SU-DHL-6 (cell line): ENCODE data around the gene NOBOX.
"Not testable (repeated sequence)": the region's sequence is repeated elsewhere in the genome, so short reads cannot be mapped to it uniquely, and the experiment has no call there.

ENCODE experiments used
- H2AFZ ChIP-seq: fragments of 200-600 bp; sonication (generic); 2 replicates; pipeline ENCODE4 v1.6.1; 2014; ENCODE audit warnings: low read depth, mild to moderate bottlenecking, moderate library complexity, mixed read lengths, antibody characterized with exemption, low read length; ENCODE audit not compliant: severe bottlenecking
- H3F3A ChIP-seq: fragments of 200-600 bp; shearing (Covaris generic); 2 replicates; pipeline ENCODE4 v1.6.0; 2016; ENCODE audit warnings: antibody characterized with exemption, mild to moderate bottlenecking; ENCODE audit not compliant: insufficient read depth
- H3K27ac ChIP-seq: fragments of 200-600 bp; sonication (generic); 2 replicates; pipeline ENCODE4 v1.5.1; 2016; ENCODE audit warnings: low read depth, mild to moderate bottlenecking, low read length, moderate library complexity, mixed read lengths
- H3K27me3 ChIP-seq: fragments of 200-600 bp; sonication (generic), shearing (Covaris generic); 2 replicates; pipeline ENCODE4 v1.6.0; 2014; ENCODE audit warnings: mild to moderate bottlenecking, low read length
- H3K36me3 ChIP-seq: fragments of 200-600 bp; sonication (generic); 2 replicates; pipeline ENCODE4 v1.6.1; 2014; ENCODE audit warnings: mild to moderate bottlenecking, low read length, mixed read lengths
- H3K4me2 ChIP-seq: fragments of 300-600, 200-600 bp; shearing (Covaris generic), sonication (generic); 2 replicates; pipeline ENCODE4 v1.6.0; 2014; ENCODE audit warnings: low read length, low read depth, mild to moderate bottlenecking; ENCODE audit not compliant: poor library complexity, severe bottlenecking
- H3K4me3 ChIP-seq: fragments of 200-600 bp; sonication (generic); 2 replicates; pipeline ENCODE4 v1.5.1; 2014; ENCODE audit warnings: antibody characterized with exemption, low read length, mild to moderate bottlenecking, mixed read lengths; ENCODE audit not compliant: insufficient read depth, poor library complexity, severe bottlenecking
- H3K79me2 ChIP-seq: fragments of 200-600 bp; sonication (generic); 2 replicates; pipeline ENCODE4 v1.6.1; 2014; ENCODE audit warnings: mild to moderate bottlenecking, low read length, moderate library complexity; ENCODE audit not compliant: insufficient read depth
- H3K9ac ChIP-seq: fragments of 200-600 bp; sonication (generic); 2 replicates; pipeline ENCODE4 v1.7.0; 2014; ENCODE audit warnings: mild to moderate bottlenecking, low read length
- H3K9me2 ChIP-seq: fragments of 200-600 bp; sonication (generic); replicated peaks from 2 replicates; pipeline ENCODE4 v1.6.1; 2014; ENCODE audit warnings: low read length; ENCODE audit not compliant: insufficient read depth
- H3K9me3 ChIP-seq: fragments of 200-600 bp; sonication (generic); 2 replicates; pipeline ENCODE4 v1.6.1; 2014; ENCODE audit warnings: low read length, mixed read lengths; ENCODE audit not compliant: insufficient read depth
- H4K20me1 ChIP-seq: fragments of 200-600 bp; sonication (generic); 2 replicates; pipeline ENCODE4 v1.6.1; 2014; ENCODE audit warnings: low read depth, mild to moderate bottlenecking, antibody characterized with exemption, low read length, moderate library complexity, mixed read lengths
- CTCF ChIP-seq: fragments of 200-600 bp; sonication (generic); IDR thresholded peaks from one replicate; pipeline ENCODE4 v1.5.1; 2017; ENCODE audit warnings: antibody characterized with exemption, mild to moderate bottlenecking, low read length, moderate library complexity; ENCODE audit not compliant: insufficient read depth, poor library complexity, severe bottlenecking
- EZH2phosphoT487 ChIP-seq: fragments of 200-600 bp; sonication (generic), shearing (Covaris generic); conservative IDR thresholded peaks from 2 replicates; pipeline ENCODE4 v1.6.1; 2018; ENCODE audit warnings: mild to moderate bottlenecking, antibody characterized with exemption, low read length, moderate library complexity, mixed read lengths

Gene NOBOX

DNA sequence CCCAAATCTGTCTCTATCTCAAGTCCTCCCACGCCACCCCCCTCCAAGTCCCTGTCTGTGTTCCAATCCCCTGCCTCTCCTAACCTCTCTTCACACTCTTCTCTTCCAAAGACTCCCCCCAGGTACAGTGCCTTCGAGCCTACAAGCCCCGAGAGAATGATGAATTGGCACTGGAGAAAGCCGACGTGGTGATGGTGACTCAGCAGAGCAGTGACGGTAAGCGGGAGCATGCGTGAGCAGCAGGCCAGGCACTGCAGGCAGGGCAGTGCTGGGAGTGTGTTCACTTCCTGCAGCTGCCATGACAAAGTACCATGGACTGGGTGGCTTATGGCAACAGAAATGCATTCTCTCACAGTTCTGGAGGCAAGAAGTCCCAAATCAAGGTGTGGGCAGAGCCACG, 24.8 kb downstream of the NOBOX start:
- no peaks in the 10 kb centered on the region for H3K9me3 ChIP-seq
- no peak overlapping the region for H3K9ac ChIP-seq
- TF ChIP-seq EZH2phosphoT487 (no peak), CTCF (no peak)
- no peak overlapping the region for H3K4me2 ChIP-seq
- H3K79me2 ChIP-seq, result no peaks in the 10 kb centered on the region
- H2AFZ ChIP-seq, result no peak overlapping the region
- H3K36me3 ChIP-seq, result no peaks in the 10 kb centered on the region
- no peak overlapping the region for H3K27ac ChIP-seq
- H3F3A ChIP-seq, result no peaks in the 10 kb centered on the region
- H3K27me3 ChIP-seq, result no peaks in the 10 kb centered on the region
- no peaks in the 10 kb centered on the region for H4K20me1 ChIP-seq
- no peak overlapping the region for H3K4me3 ChIP-seq
- H3K9me2 ChIP-seq, result no peaks in the 10 kb centered on the region

DNA sequence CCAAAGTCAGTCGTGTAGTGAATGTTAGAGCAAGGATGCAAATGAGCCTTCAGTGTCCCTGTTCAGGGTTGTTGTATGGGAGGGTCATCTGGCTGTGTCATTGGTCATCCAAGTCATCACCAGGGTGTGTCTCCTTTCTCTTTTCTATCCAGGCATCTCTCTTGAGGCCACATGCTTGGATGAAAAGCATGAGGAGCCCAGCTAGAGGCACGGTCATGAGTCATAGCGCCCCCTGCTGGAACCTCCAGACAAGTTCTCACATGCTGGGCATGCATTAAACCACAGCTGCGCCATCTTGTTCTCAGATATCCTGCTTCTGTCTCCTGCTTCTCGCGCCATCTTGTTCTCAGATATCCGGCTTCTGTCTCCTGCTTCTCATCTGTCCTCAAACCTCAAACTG, 34.3 kb downstream of the NOBOX start:
- not testable (repeated sequence) for H3K27me3 ChIP-seq, H2AFZ ChIP-seq, H3K79me2 ChIP-seq, H3K27ac ChIP-seq, H3K9me2 ChIP-seq, H3F3A ChIP-seq, H3K4me3 ChIP-seq, H3K36me3 ChIP-seq, H4K20me1 ChIP-seq, H3K9ac ChIP-seq, H3K9me3 ChIP-seq, H3K4me2 ChIP-seq

GRCh38 chr7:144367250-144367649, 36.2 kb downstream of the NOBOX start:
- H3K9me2 ChIP-seq, H4K20me1 ChIP-seq, H3K9ac ChIP-seq, H3K79me2 ChIP-seq, H3K27ac ChIP-seq, H3K27me3 ChIP-seq, H3F3A ChIP-seq, H3K4me3 ChIP-seq, H2AFZ ChIP-seq, H3K36me3 ChIP-seq, H3K4me2 ChIP-seq, H3K9me3 ChIP-seq: not testable (repeated sequence)

- not testable (repeated sequence) for H3F3A ChIP-seq, H3K27me3 ChIP-seq, H3K27ac ChIP-seq
Observed at GRCh38 chr7:144365523-144365922, 38.0 kb downstream of the NOBOX start.

DNA sequence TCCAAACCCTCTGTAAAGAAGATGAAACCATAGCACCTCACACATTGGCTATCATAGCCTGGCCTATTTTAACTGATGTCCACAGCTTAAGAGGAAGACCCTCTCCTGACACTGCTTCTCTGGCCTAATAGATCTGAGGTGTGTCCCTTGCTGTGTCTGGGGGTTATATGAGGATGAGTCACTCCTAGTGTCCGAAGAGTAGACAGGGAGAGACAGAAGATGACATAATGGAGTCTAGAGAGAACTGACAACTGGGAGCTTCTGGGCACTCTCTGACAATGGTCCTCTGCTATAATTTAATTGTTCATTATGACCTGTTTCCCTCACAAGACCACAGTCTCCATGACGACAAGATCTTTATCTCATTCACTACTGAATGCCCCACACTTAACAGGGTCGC, 41.4 kb downstream of the NOBOX start:
- not testable (repeated sequence) for H3K27me3 ChIP-seq, H4K20me1 ChIP-seq, H2AFZ ChIP-seq, H3K9ac ChIP-seq, H3K9me3 ChIP-seq, H3K4me3 ChIP-seq, H3K9me2 ChIP-seq, H3F3A ChIP-seq, H3K36me3 ChIP-seq, H3K4me2 ChIP-seq, H3K27ac ChIP-seq, H3K79me2 ChIP-seq

More at GRCh38 chr7:144365523-144365922, 38.0 kb downstream of the NOBOX start:
- not testable (repeated sequence) for H3K36me3 ChIP-seq, H2AFZ ChIP-seq, H3K4me2 ChIP-seq, H3K4me3 ChIP-seq, H3K9ac ChIP-seq, H4K20me1 ChIP-seq, H3K79me2 ChIP-seq, H3K9me2 ChIP-seq, H3K9me3 ChIP-seq

DNA sequence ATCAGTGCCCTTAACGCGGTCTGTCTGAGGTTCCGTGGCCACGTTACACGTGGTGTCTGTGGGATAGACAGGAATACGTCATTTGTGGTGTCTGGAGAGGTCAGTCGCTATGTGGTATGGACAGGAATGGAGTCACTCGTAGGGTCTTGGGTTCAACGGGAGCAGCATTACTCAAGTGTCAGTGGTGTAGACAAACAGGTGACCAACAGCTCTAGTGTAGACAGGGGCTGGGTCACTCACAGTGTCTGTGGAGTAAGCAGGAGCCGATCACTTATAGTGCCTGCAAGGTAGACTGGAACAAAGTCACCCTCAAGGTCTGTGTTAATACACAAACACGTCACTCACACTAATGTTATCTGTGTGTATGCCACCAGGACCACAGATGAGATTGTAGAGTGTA, 46.6 kb downstream of the NOBOX start:
- not testable (repeated sequence) for H3F3A ChIP-seq, H3K9me3 ChIP-seq, H3K79me2 ChIP-seq, H3K9ac ChIP-seq, H3K27me3 ChIP-seq, H2AFZ ChIP-seq, H3K36me3 ChIP-seq, H3K4me3 ChIP-seq, H4K20me1 ChIP-seq, H3K9me2 ChIP-seq, H3K4me2 ChIP-seq, H3K27ac ChIP-seq

DNA sequence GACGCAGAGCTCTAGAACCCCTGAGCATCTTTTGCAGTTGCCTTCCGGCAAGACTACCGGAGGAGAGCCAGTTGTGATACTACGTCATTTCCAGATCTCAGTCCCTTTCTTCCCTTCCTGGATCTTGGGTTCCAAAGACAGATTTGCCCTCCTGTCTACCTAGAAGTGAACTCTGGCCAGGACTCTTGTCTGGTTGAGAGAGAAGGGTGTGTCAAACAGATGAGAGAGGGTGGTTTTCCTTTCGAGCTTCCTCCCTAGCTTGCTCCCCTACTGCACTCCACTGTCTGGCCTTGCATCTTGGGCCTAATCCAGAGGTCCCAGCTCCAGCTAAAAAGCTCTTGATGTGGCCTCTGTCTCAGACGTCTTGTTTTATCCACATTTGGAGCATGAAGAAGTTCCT, 47.3 kb downstream of the NOBOX start:
- H3K9me2 ChIP-seq, H4K20me1 ChIP-seq, H2AFZ ChIP-seq, H3K27ac ChIP-seq, H3K4me2 ChIP-seq, H3K79me2 ChIP-seq, H3F3A ChIP-seq, H3K9me3 ChIP-seq, H3K4me3 ChIP-seq, H3K27me3 ChIP-seq, H3K36me3 ChIP-seq, H3K9ac ChIP-seq: not testable (repeated sequence)
